HL-60/S4 treated with phorbol 12-myristate 13-acetate at 8.2 ng/mL for 4 days and 3 days (cell line): ENCODE measurements around the gene CIT.
"Not testable (repeated sequence)": the region's sequence is repeated elsewhere in the genome, so short reads cannot be mapped to it uniquely, and the experiment has no call there.

Source experiments
- in situ Hi-C: fragments of 300-500 bp; cut with MboI; formaldehyde crosslinking; loops from 2 replicates; pipeline ENCODE4 v1.15.0; 2022; ENCODE audit warnings: low sequenced_read_pairs

Gene CIT

DNA sequence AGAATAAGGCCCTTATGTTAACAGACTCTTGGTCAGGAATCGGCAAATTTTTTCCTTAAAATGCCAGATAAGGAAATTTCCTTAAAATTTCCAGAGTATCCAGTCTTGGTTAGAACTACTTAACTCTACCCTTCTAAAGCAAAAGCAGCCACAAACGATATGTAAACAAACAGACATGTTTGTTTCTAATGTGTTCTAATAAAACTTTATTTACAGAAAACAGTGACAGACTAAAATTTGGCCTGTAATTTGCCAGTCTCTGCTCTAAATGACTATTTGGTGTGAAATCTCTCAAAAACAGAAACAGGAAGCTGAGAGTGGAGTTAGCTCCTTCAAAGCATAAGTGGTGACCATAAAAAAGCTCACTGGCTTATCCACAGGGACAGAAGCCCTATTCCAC is 131.0 kb downstream of the CIT start:
- in situ Hi-C loops: no loop called here

DNA sequence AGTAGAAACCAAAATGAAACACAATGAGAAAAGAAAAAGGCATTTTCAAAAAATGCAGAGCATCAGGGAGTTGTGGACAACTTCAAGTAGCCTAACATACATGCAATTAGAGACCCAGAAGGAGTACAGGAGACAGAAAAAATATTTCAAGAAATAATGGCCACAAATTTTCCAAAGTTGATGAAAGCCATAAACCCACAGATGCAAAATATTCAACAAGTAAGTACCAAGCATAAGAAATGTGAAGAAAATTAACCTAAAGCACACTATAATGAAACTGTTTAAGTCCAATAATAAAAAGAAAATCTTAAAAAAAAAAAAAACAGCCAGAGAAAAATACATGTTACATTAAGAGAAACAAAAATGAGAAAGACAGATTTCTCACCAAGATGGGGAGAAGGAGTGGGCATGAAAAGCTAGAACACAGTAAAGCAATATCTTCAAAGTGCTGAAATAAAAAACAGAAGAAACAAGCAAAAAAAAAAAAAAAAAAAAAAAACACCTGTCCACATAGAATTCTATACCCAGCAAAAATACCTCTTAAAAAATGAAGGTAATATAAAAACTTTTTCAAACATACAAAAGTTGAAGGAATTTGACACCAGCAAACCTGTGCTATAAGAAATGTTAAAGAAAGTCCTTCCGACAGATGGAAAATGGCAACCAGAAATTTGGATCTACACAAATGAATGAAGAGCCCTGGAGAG is 132.1 kb downstream of the CIT start:
- in situ Hi-C loops: no loop called here

DNA sequence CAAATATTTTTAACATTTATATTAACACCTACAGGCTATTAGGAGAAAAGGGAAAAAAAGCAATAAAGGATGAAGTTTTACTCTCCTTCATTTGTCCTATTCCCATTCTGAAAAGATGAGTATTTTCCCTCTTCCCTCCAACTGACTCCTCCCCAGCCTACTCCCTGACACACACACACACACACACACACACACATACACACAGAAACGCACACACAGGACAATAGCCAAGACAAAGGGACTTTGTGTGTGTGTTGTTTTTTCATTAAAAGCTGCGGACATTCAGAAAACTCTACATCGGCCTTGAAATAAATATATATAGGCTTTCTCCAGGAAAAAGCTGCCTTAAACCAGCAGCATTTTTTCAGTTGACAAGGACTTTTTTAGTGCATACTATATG is 134.4 kb downstream of the CIT start:
- in situ Hi-C loops: no loop called here

DNA sequence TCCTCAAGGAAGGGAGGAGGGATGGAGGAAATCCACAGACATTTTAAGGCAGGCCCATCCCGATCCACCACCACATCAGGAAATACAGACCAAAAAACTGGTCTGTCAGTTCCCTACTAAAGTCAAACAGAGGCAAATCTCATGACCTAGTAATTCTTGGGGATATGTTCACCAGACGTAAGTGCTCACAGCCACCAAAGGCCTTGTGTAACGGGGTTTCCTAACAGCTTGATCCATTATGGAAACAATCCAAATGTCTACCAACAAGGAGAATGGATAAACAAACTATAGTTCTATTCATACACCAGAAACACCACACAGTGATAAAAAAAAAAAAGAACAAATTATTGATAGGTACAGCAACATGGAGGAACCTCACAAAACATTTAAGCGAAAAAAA is 136.3 kb downstream of the CIT start:
- in situ Hi-C loops: no loop called here

DNA sequence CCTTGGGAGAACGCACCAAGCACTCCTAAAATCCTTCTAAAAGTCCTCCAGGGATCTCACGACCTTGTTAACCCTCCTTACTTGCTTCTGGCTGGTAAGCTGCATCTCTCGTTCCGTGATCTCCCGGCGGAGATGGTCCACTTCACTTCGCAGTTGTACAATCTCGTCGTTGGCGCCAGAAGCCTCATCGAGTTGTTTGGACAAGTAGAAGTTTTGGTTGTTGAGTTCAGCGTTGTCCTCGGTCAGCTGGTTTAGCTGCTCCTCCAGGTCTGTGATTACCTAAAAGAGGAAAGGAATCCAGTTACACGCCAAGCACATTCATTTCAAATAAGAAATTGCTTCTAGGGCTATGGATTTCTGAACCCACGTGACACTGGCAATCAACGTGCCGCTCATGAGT is 142.0 kb downstream of the CIT start:
- in situ Hi-C loops: no loop called here

DNA sequence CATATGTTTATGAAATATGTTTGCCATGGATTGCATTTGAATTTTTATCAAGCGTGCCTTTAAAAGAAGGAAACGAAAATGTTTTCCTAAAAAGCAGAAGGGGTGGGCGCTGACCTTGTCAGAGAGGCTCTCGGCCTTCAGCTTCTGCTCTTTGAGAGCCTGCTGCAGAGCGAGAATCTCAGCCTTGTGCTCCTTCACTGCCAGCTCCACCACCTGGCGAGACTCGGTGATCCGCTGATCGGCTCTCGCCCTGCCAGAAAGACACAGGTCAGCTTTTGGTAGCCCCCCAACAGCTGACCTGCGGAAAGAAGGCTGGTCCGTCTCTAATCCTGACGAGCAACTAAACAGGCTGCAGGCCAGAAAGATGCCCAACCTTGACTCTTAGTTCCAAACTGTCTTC is 146.7 kb downstream of the CIT start:
- in situ Hi-C loops: no loop called here

DNA sequence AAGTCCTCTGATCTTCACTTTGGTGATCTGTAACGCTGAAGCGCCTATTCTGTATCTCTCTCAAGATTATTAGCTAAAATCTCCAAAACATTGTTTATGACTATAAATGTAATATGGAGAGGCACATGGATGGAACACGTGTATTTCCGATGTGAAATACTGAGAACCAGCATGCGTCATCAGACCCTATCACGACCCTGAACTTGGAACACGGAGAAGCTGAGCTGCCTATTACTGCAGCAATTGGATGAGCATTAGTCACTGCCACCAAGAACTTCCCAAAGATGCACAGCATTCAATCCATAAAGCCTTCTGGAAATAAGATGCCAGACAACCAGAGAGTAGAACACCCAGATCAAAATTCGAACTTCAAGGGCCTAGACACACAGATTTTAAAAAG is 147.2 kb downstream of the CIT start:
- in situ Hi-C loops: no loop called here

DNA sequence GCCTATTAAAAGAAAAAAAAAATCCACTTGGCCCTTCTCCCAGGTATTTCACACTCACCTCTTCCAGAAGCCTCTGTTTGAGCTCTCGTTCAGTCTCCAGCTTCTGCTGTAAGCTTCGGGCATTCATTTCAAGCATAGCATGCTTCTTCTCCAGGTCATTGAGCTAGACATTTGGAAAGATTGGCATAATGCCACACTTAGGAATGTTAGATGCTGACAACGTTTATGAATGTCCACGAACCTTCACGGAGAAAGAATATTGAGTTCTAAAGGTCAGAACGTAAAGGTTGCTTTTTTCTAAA is 148.7 kb downstream of the CIT start:
- in situ Hi-C loops: no loop called here

DNA sequence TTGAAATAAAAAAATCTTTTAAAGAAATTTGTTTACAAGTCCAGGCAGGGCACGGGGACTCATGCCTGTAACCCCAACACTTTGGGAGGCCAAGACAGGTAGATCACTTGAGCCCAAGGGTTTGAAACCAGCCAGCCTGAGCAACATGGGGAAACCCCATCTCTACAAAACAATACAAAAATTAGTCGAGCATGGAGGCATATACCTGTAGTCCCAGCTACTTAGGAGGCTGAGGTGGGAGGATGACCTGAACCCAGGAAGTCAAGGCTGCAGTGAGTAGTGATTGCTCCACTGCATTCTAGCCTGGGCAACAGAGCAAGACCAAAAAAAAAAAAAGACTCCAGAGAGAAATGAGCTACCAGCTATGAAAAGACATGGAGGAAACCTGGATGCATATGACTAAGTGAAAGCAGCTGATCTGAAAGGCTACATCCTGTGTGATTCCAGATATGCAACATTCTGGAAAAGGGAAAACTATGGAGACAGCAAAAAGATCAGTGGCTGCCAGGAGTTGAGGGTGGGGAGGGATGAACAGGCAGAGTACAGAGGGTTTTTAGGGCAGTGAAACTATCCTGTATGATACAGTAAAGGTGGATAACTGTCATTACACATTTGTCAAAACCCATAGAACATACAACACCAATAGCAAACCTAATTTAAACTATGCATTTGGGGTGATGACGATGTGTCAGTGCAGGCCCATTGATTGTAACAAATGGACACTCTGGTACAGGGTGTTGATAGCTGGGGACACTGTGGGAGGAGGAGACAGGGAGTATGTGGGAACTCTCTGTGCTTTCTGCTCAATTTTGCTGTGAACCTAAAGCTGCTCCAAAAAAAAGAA is 149.3 kb downstream of the CIT start:
- in situ Hi-C loops: no loop called here

DNA sequence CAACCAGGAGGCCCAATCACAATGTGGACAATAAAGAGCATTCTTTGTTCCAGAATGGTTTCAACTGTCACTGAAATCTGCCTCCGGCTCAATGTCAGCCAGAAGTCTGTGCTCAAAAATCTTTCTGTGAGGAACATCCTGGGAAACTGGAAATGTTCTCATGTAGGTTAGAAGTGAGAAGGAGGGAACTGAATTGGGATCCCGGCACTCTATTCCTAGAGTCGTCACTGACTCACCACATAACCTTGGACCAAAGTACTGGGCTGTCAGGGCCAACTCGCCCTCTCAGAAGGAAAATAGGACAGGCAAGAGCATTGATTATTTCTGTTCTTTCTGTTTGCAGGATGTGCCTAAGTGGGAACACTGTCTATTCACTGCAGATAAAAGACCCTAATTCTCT is 151.6 kb downstream of the CIT start:
- in situ Hi-C loops: no loop called here

DNA sequence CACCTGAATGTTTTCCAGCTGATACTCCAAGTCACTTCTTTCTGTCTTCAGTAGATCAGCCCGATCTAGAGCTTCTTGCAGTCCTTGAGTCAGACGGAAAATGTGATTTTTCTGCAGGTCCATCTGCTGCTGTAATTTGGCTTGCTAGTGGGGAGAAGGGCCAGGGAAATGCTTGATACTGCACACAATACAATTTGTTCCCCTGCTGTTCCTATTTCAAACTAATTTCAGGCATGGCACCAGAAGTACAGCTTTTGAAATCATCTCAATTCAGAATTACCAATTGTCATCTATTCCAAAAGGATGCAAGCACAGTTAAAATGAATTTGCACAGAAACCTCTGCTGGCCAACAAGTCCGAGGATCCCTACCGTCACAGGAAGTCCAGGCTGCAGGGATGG is 155.8 kb downstream of the CIT start:
- in situ Hi-C loops: no loop called here

DNA sequence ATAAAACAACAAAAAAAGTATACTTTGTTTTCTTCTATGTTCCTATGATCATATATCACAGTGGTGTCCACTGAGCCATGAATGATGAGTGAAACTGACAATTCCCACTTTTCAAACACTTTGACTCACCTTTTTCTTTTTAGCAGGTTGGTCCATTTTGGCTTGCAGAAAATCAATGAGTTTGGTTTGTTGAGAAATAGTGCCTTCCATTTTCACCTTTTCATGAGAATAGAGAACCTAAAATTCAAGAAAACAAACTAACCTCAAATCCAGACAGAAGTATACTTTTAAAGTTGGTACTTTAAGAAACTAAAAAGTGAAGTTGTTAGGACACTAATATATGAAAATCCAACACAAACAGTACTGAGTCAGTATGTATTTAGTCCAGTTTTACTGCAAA is 156.8 kb downstream of the CIT start:
- in situ Hi-C loops: no loop called here

DNA sequence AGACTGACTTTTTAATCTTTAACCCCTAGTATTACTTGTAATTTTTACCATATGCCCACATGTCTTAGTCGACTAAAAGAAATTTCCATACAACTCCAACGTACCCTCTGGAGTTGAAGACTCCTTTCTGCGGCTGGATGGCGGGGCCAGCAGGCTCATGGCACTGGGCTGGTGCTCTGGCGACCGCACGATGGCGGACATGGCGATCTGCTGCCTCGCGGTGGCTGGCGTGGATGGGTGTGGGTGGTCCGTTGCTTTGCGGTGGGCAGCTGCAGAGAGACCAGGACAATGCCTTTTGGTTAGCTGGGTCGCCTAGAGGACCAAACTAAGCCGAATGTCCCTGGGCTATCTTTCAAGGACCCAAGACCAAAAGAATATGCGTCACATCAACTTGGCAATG is 159.0 kb downstream of the CIT start:
- in situ Hi-C loops: no loop called here

DNA sequence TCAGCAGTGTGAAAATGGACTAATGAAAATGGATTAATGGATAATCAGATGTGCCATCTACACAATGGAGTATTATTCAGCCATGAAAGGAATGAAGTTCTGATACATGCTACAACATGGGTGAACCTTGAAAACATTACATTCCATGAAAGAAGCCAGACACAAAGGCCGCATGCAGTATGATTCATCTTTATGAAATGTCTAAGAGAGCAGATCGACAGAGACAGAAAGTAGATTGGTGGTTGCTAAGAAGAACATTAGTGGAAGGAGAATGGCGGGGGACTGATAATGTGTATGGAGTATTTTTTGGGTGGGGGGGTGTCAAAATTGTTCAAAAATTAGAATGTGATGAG is 161.9 kb downstream of the CIT start:
- in situ Hi-C loops: no loop called here

DNA sequence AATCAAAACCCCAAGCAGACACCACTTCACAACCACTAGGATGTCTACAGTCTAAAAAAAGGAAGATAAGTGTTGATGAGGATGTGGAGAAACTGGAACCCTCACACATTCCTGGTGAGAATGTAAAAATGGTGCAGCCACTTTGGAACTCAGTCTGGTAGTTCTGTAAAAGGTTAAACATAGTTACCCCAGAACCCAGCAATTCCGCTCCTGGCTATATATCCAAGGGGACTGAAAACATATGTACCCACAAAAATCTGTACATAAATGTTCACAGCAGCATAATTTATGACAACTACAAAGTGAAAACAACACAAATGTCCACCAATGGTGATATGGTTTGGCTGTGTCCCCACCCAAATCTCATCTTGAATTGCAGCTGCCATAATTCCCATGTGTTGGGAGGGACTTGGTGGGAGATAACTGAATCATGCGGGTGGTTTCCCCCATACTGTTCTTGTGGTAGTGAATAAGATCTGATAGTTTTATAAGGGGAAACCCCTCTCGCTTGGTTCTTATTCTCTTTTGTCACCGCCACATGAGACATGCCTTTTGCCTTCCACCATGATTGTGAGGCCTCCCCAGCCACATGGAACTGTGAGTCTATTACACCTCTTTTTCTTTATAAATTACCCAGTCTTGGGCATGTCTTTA is 162.4 kb downstream of the CIT start:
- in situ Hi-C loops: no loop called here

DNA sequence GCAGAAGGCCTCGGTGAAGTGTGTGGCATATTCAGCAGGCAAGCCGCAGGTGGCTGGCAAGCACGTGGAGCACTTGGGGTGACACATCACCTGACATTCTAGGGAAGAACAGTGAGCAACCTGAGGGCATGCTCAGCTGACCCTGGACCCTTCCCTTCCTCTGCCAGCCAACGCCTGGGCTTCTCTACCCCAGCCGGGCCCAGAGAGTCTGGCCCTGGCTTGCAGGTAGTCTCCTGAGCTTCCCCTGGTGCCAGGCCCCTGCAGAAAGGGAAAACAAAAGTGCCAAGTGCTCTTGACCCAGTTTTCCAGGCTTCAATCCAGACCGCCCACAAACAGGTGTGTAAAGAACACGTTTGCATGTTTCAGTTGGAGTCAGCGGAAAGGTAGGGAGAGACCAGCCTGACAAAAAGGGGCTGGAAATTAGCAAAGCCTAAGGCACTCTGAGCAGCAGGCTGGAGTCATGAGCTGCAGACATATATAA is 163.5 kb downstream of the CIT start:
- in situ Hi-C loops: no loop called here

DNA sequence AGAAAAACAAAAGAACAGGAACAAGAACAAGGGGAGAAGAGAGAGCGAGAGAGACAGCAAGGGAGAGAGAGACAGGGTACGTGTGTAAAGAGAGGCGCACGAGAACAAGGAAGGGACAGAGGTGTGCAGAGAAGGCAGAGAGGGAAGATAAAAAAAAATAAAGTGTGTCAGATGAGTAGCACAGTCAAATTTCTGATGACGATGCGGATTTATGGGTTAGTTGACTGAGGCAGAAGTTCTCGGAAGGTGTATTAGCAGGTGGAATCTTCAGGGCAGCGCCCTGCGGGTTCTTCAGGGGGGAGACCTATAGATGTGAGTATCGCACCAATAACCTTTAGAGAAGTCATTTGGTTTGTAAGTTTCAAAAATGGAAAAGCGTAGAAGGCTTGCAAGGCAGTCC is 164.4 kb downstream of the CIT start:
- in situ Hi-C loops: no loop called here

DNA sequence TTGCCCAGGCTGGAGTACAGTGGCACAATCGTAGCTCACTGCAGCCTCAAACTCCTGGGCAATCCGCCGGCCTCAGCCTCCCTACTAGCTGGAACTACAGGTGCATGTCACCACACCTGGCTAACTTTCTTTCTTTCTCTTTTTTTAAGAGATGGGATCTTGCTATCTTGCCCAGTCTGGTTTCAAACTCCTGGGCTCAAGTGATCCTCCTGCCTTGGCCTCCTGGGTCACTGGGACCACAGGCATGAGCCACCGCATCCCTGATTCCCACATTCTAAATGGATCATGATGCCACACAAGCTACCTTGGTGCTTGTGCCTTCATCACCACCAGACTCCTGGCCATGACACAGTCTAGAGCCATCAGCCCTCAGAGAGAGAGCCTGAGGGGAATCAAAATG is 165.4 kb downstream of the CIT start:
- in situ Hi-C loops: no loop called here

DNA sequence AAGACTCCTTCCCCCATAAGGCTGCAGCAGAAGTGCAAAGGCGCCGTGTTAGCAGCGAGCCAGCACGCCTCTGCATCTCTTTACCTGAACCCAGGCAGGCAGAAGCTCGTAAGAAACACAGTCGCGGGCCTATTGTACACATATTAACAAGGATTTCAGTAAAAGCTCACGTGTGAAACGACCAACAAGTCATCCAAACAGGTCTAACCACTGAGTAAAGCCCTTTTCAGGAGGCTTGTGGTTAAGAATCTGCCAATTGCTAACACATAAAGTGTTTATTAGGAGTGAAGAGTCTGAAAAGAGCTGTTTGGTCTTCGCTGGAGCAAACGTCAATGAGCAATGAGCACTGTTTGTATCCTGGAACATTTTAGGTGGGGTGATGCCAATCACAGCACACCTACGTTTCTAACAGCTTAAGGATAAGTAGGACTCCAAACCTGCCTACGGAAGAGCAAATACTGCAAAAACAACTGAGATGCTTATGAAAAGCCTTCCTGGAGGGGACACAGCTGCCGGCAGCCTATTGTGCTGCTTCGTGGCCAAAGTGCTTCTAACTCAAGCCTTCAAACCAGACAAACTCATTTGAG is 166.1 kb downstream of the CIT start:
- in situ Hi-C loops: no loop called here

DNA sequence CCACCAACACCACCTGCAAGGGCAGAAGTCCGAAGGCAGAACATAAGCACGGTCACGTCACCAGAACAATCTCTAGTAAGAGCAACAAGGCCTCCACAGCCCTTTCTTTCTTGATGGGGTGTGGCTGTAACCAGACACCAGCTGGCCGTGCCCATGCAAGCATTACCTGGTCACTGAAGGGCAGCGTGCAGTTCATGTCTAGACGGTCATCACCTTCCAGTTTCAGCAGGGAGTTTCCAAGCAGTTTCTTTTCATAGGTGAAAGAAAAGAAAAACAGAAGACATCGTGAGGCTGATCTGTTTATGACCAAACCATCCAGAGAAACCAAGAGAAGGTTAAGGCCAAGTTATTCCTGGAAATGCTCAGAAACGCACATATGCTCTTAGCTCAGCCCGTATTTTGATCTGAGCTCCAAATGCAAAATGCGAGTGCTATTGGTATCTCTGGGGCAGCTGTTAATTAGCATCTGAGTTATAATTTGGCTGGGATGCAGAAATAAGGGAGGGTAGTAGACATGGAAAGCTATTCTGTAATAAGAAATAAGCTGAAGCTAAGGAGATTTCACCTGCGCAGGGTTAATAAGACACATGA is 166.7 kb downstream of the CIT start:
- in situ Hi-C loops: no loop called here

DNA sequence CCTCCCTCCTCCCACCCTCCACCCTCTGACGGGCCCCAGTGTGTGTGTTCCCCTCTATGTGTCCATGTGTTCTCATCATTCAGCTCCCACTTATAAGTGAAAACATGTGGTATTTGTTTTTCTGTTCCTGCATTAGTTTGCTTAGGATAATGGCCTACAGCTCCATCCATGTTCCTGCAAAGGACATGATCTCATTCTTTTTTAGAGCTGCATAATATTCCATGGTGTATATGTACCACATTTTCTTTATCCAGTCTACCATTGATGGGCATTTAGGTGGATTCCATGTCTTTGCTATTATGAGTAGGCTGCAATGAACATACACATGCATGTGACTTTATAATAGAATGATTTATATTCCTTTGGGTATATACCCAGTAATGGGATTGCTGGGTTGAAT is 170.7 kb downstream of the CIT start:
- in situ Hi-C loops: not testable (repeated sequence)
